ENCODE data around the gene NUP210L. TPM values are rescaled to one million over a fixed set of nuclear protein-coding genes. Genes with fewer than 3 reads are reported as not detected.

The NUP210L gene
- total RNA-seq (0.07 TPM in 1 of 2 replicates, not detected in the other), polyA plus RNA-seq (0.01 TPM in 1 of 2 replicates, not detected in the other), polyA minus RNA-seq (0.04 TPM in 1 of 2 replicates, not detected in the other), Bru-seq, nascent RNA (percentile 23 among the genes with signal in this experiment), BruChase-seq, experiment 1, labeled RNA remaining after a 6-hour chase (percentile 24 among the genes with signal in this experiment), BruChase-seq, experiment 2, labeled RNA remaining after a 2-hour chase (percentile 26 among the genes with signal in this experiment)
- 0.01 TPM in 1 of 2 replicates, not detected in the other for polyA plus RNA-seq (2011; cell fraction: cytosol; rRNA removed)
- 0.07 TPM in 2 replicates for polyA plus RNA-seq (2011; cell fraction: nucleus; rRNA removed)
- not detected in 2 replicates for polyA plus RNA-seq (2012)
- polyA minus RNA-seq (2011; cell fraction: cytosol; rRNA and poly(A)+ RNA removed): not detected
- 0.10 TPM in 2 replicates for polyA minus RNA-seq (2011; cell fraction: nucleus; rRNA and poly(A)+ RNA removed)
- long read RNA-seq: 0 reads

DNA sequence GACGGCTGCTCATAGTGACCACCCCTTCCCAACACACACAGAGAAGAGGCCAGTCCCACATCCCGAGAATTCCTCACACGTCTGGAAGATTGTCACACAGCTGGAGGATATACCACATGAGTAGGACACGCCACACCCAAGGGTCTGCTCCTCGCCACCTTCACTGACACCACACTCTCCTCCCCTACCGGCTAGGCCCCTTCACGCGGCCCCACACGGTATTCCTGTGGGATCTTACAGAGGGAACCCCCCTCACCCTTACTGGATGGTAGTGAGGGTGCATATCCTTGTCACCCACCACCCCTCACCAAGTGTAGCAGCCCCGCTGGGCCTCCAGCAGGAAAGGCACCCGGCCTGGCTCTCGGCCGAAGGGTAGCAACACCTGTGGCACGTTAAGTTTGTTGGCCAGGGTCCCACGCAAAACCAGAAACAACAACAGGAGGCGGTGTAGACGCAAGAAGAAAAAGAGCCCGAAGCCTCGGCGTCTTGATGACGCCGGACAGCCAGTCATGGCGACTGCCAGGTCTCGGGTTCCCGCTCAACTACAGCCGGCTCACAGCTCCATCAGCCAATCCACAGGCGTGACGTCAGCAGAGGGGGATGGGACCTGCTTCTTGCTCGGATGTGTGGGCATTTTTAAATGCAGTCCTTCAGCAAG, at the start of gene NUP210L:
TSS of gene NUP210L (minus strand) at position 540 of the 658 bp plus-strand sequence.
- H3K4me3 ChIP-seq (replicated peaks in 1 of 3; ENCODE audit: insufficient read depth in 1 of 3, low read depth in 1 of 3, low read length in 3 of 3): no peak within 1 kb of the TSS
- peaks cover 16% of the 10 kb centered on the region for H3K79me2 ChIP-seq (ENCODE audit: control insufficient read depth, insufficient read depth, low read length)
- H3K4me1 ChIP-seq (ENCODE audit: control insufficient read depth, extremely low read depth, insufficient read depth, low read length): peaks cover 25% of the 10 kb centered on the region
- DNase-seq (ENCODE audit: low read depth, low spot score): no peak
- H3K9me1 ChIP-seq (replicated peaks; ENCODE audit: control insufficient read depth, extremely low read depth, insufficient read depth, low read length): no peaks in the 10 kb centered on the region
- peak within 1 kb of the TSS; percentile 76 for H3K27ac ChIP-seq (ENCODE audit: insufficient read depth, low read depth, low read length)
- POLR2A ChIA-PET: interaction anchor here (1.0 kb wide), 1 partner anchor 22 kb away, joined by 3 read pairs; no protein-coding TSS in a partner anchor
- FAIRE-seq: peak; percentile 21
- peak; percentile 21 for TF ChIP-seq POLR2A (IDR thresholded peaks at IDR 0.05; ENCODE audit: low read depth, low read length)
- TF ChIP-seq, protein P1, sequence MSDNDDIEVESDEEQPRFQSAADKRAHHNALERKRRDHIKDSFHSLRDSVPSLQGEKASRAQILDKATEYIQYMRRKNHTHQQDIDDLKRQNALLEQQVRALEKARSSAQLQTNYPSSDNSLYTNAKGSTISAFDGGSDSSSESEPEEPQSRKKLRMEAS (IDR thresholded peaks at IDR 0.05; ENCODE audit: insufficient read depth, insufficient read length): peak; percentile 12
- TF ChIP-seq, protein P2, sequence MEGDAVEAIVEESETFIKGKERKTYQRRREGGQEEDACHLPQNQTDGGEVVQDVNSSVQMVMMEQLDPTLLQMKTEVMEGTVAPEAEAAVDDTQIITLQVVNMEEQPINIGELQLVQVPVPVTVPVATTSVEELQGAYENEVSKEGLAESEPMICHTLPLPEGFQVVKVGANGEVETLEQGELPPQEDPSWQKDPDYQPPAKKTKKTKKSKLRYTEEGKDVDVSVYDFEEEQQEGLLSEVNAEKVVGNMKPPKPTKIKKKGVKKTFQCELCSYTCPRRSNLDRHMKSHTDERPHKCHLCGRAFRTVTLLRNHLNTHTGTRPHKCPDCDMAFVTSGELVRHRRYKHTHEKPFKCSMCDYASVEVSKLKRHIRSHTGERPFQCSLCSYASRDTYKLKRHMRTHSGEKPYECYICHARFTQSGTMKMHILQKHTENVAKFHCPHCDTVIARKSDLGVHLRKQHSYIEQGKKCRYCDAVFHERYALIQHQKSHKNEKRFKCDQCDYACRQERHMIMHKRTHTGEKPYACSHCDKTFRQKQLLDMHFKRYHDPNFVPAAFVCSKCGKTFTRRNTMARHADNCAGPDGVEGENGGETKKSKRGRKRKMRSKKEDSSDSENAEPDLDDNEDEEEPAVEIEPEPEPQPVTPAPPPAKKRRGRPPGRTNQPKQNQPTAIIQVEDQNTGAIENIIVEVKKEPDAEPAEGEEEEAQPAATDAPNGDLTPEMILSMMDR (IDR thresholded peaks at IDR 0.05; ENCODE audit: extremely low read depth in 1 of 2, insufficient read depth in 1 of 2, low read depth in 1 of 2, low read length in 2 of 2): no peak
- CTCF ChIA-PET: interaction anchor here (0.7 to 1.5 kb wide), 5 partner anchors 8 to 180 kb away, joined by 3 to 5 read pairs (median 4); no protein-coding TSS in a partner anchor
- peak within 1 kb of the TSS; percentile 27 for H3K4me2 ChIP-seq (ENCODE audit: insufficient read depth, low read length)
- H4K20me1 ChIP-seq (replicated peaks; ENCODE audit: control insufficient read depth, extremely low read depth, insufficient read depth, low read length): no peaks in the 10 kb centered on the region
- no peak within 1 kb of the TSS for H2AFZ ChIP-seq (ENCODE audit: low read depth, low read length)
- no peaks in the 10 kb centered on the region for H3K9me3 ChIP-seq (replicated peaks; ENCODE audit: control insufficient read depth, insufficient read depth, low read length)
- no peaks in the 10 kb centered on the region for H3K27me3 ChIP-seq (ENCODE audit: control insufficient read depth in 2 of 2, insufficient read depth in 2 of 2, low read length in 2 of 2)
- intact Hi-C loops (cut with micrococcal nuclease) (loop anchor here (10.0 kb wide), 1 partner anchor 160 kb away; the partner anchor contains the start of gene RPS27), dilution Hi-C loops (cut with MboI; ENCODE audit: extremely low pct_ligation_motif_present, low sequenced_read_pairs) (no loop called here)
- H3K9ac ChIP-seq (replicated peaks; ENCODE audit: extremely low read depth, insufficient read depth, low read length): peak within 1 kb of the TSS; percentile 58
- H3K36me3 ChIP-seq (ENCODE audit: control insufficient read depth in 2 of 2, extremely low read depth in 1 of 2, insufficient read depth in 2 of 2, low read length in 2 of 2): peaks cover 8 to 17% of the 10 kb centered on the region in 2 experiments
- BruUV-seq (replicated peaks): no TSS peak

Data from endothelial cell of umbilical vein (primary cell).